Measurements from ENCODE around the gene SLC4A2. TPM values are rescaled to one million over a fixed set of nuclear protein-coding genes. Genes with fewer than 3 reads are reported as not detected.

Gene SLC4A2
- total RNA-seq, 4 donors from 2014 or later = 48.5 to 109 (median 69.0) TPM

DNA sequence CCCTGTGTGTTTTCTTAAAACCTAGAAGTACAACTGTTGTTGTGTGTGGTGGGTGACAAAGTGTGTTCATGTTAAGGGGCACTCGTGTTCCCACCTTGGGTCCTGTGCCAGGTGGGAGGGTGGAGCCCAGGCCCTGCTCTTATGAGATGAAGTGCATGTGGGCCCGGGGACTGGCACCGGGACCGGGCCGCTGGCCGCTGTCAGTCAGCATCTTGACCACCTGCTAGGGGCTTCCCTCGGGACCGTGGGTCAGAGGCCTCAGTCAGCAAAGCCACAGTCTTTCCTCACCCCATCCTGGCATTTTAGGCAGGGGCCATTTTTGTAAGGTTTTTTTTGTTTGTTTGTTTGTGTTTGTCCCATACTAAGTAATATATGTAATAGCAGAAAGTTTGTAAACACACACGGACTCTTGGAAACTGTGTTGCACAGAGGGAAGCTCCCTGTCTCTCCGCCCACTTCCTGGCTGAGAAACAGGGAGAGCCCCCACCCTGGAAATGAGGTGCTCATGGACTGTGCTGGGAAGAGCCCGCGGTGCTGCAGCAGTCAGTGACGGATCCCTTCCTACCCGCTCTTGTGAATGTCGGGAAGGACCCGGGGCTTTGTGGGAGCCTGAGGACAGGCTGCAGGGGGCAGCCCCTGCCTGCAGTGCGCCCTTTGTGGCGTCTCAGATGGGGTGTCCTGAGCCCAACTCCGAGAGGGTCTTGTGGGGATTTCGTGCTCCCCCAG, 40.3 kb downstream of the SLC4A2 start:
- DNase-seq = no peak
- Histone ChIP-seq H3K27ac (no peak overlapping the region), H3K9me3 (no peaks in the 10 kb centered on the region), H3K36me3 (no peaks in the 10 kb centered on the region), H3K4me1 (peaks cover 0 to 14% of the 10 kb centered on the region in 2 donors), H3K27me3 (no peaks in the 10 kb centered on the region), H3K4me3 (replicated peaks in 1 of 3) (no peak overlapping the region)
- TF ChIP-seq POLR2A (IDR thresholded peaks at IDR 0.05) = no peak
- TF ChIP-seq, protein P1, sequence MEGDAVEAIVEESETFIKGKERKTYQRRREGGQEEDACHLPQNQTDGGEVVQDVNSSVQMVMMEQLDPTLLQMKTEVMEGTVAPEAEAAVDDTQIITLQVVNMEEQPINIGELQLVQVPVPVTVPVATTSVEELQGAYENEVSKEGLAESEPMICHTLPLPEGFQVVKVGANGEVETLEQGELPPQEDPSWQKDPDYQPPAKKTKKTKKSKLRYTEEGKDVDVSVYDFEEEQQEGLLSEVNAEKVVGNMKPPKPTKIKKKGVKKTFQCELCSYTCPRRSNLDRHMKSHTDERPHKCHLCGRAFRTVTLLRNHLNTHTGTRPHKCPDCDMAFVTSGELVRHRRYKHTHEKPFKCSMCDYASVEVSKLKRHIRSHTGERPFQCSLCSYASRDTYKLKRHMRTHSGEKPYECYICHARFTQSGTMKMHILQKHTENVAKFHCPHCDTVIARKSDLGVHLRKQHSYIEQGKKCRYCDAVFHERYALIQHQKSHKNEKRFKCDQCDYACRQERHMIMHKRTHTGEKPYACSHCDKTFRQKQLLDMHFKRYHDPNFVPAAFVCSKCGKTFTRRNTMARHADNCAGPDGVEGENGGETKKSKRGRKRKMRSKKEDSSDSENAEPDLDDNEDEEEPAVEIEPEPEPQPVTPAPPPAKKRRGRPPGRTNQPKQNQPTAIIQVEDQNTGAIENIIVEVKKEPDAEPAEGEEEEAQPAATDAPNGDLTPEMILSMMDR (IDR thresholded peaks at IDR 0.05) = no peak
- intact Hi-C loops (cut with DNase I) = no loop called here
- WGBS, 2 donors = 69% methylated on average over 13 to 19 of the region's 20 CpGs

DNA sequence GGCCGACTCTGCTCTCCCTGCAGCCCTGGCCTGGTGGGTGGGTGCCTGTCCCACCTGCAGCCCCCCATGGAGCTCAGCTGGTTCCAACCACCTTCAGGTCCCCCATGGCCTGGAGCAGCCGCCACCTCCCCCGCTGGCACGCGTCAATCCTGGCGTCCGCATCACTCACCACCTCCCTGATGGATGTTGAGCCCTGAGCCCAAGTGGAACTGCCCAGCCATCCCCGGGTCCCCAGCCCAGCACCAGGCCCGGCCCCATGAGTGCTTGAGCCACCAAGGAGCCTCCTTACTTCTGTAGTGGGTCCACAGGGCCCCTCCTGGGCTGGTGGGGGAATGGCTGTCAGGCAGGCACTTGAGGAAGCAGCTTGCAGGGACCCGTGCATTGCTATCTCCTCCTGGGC, 41.5 kb downstream of the SLC4A2 start:
- no peak for DNase-seq
- H3K27ac ChIP-seq = no peak overlapping the region
- H3K27me3 ChIP-seq = no peaks in the 10 kb centered on the region
- no peak overlapping the region for H3K4me3 ChIP-seq (replicated peaks in 1 of 3)
- 89 to 92% methylated on average over 9 to 10 of the region's 10 CpGs for WGBS, 2 donors
- H3K36me3 ChIP-seq = no peaks in the 10 kb centered on the region
- no peaks in the 10 kb centered on the region for H3K9me3 ChIP-seq
- TF ChIP-seq POLR2A (IDR thresholded peaks at IDR 0.05) = no peak
- intact Hi-C loops (cut with DNase I) = no loop called here
- peaks cover 0 to 14% of the 10 kb centered on the region in 2 donors for H3K4me1 ChIP-seq

DNA sequence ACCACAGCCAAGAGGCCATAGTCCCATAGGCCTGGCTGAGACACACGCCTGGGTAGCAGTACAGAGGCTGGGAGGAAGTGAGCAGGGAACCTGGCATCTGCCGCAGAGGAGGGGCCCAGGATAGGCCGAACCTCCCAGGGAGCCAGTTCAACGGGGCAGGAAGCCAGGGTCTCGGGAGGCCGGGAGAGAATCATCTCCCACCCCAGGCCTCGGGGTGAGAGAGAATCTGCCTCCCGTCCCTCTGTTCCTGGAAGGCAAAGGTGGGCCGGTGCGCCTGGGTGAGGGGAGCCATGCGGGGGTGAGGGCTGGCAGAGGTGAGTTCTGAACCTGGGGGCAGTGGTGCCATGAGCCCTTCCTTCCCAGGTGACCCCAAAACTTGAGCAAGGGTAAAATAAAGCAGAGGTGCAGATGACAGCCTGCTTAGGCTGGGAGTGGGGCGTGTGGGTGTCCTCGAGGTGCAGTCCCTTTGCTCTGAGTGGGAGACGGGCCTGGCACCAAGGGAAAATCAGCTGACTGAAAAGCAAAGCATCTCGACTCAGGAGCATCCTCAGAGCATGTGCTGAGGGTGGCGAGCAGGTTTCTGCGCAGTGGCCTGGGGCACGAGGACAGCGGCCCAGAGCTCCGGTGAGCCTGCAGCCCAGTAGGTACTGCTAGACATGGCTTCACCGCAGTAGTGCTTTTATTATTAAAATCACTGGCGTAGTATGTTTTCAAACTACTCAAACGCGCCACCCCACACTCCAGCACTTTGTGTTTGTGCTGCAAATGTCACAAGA, 42.4 kb downstream of the SLC4A2 start:
- Histone ChIP-seq H3K4me1 (peaks cover 0 to 14% of the 10 kb centered on the region in 2 donors), H3K9me3 (no peaks in the 10 kb centered on the region), H3K27me3 (no peaks in the 10 kb centered on the region), H3K36me3 (no peaks in the 10 kb centered on the region), H3K4me3 (replicated peaks in 1 of 3) (no peak overlapping the region), H3K27ac (no peak overlapping the region)
- 85 to 88% methylated on average over 21 to 24 of the region's 24 CpGs for WGBS, 2 donors
- intact Hi-C loops (cut with DNase I) = no loop called here
- DNase-seq = no peak
- TF ChIP-seq POLR2A (IDR thresholded peaks at IDR 0.05) = no peak

DNA sequence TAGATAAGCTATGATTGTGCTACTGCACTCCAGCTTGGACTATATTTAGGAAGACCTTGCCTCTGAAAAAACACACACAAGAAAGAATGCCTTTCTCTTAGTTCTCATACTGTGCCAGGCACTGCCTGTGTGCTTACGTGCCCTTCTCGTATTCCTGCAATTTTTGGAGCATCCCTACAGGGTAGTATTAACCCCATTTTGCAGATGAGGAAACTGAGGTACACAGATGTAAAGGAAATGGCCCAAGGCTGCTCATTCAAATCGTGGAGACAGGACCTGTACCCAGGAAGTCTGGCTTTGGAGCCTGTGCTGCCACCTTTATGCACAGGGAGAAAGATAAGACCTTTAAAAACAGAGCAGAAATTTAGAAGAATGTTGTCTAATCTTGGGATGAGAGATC, 43.6 kb downstream of the SLC4A2 start:
- 81 to 86% methylated on average over 3 of the region's 3 CpGs for WGBS, 2 donors
- peaks cover 0 to 8% of the 10 kb centered on the region in 2 donors for H3K4me1 ChIP-seq

DNA sequence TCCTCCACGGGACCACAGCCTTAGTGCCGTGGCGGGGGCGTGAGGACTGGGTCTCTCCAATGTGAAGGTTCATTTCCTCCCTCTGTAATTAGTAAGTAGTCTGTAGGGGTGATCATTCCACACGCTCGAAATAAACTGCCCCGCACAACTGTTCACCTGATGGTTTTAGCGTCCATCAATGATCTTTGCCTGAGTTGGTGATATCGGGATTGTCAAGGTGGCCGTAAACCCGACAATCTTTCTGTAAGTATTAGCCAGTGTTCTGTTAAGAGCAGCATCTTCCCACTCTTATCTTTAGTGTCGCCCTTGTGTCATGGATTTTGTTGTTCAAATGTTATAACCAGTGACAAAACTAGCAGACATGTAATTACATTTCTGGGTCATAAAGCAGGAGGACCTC, 44.6 kb downstream of the SLC4A2 start:
- Histone ChIP-seq H3K27me3 (no peaks in the 10 kb centered on the region), H3K27ac (no peak overlapping the region), H3K36me3 (no peaks in the 10 kb centered on the region), H3K4me1 (peaks cover 0 to 8% of the 10 kb centered on the region in 2 donors), H3K4me3 (replicated peaks in 1 of 3) (no peak overlapping the region), H3K9me3 (no peaks in the 10 kb centered on the region)
- WGBS, 2 donors = 93 to 96% methylated on average over 11 of the region's 12 CpGs
- no peak for TF ChIP-seq POLR2A (IDR thresholded peaks at IDR 0.05)
- TF ChIP-seq, protein P1 (IDR thresholded peaks at IDR 0.05) = no peak
- intact Hi-C loops (cut with DNase I) = no loop called here
- no peak for DNase-seq

More for the DNA sequence above, 43.6 kb downstream of the SLC4A2 start:
- TF ChIP-seq, protein P1 (IDR thresholded peaks at IDR 0.05) = no peak
- no peak for TF ChIP-seq POLR2A (IDR thresholded peaks at IDR 0.05)
- Histone ChIP-seq H3K27ac (no peak overlapping the region), H3K27me3 (no peaks in the 10 kb centered on the region), H3K36me3 (no peaks in the 10 kb centered on the region), H3K4me3 (replicated peaks in 1 of 3) (no peak overlapping the region), H3K9me3 (no peaks in the 10 kb centered on the region)
- intact Hi-C loops (cut with DNase I) = no loop called here
- DNase-seq = no peak
